GM20000 (cell line): ENCODE measurements around the gene ADCY3.

ENCODE experiments used
- DNase-seq: peaks from one replicate; pipeline ENCODE4 v3.0.0; 2012; ENCODE audit warnings: low spot score
- CTCF ChIP-seq: IDR thresholded peaks from 2 replicates; pipeline ENCODE4 v1.5.1; 2012; ENCODE audit warnings: mild to moderate bottlenecking, control low read depth; ENCODE audit errors: extremely low read depth, missing control alignments

ADCY3 gene

GRCh38 chr2:24832073-24832461 is 88.0 kb downstream of the ADCY3 start:
- TF ChIP-seq CTCF = no peak
- DNase-seq = peak; percentile 27

DNA sequence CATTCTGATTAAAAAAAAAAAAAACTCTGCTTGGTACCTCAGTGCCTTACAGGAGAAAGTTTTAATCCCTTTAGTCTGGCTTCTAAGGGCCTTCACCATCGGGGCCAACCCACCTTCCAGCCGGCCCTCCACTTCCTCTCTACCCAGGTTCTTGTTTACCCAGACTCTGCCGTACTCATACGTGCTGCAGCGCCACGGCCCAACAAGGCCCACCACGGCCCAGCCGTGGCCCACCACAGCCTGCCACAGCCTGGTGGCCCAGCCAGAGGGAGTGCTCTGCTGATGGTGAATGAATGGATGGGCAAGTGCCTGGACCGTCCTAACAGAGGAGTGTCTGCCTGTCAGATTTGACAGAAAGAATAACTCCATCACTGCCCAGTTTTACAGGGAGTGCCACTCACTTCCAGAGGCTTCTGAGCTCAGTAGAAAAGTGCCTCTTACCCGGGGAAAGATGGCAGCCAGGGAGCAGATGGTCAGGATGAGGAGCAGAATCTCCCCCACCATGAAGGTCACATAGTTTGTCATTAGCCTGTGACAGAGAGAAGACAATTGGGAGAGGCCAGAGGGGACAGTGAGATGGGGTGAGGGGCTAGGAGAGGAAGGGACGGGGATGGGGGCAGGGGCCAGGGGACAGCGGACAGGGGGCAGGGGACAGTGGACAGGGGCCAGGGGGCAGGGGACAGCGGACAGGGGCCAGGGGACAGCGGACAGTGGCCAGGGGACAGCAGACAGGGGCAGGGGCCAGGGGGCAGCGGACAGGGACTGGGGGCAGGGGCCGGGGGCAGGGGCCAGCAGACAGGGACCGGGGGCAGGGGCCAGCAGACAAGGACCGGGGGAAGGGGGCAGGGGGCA is 88.6 kb downstream of the ADCY3 start:
- no peak for TF ChIP-seq CTCF
- DNase-seq = peak; percentile 35

GRCh38 chr2:24830786-24831185 is 89.3 kb downstream of the ADCY3 start:
- TF ChIP-seq CTCF = no peak
- DNase-seq = peak; percentile 14

DNA sequence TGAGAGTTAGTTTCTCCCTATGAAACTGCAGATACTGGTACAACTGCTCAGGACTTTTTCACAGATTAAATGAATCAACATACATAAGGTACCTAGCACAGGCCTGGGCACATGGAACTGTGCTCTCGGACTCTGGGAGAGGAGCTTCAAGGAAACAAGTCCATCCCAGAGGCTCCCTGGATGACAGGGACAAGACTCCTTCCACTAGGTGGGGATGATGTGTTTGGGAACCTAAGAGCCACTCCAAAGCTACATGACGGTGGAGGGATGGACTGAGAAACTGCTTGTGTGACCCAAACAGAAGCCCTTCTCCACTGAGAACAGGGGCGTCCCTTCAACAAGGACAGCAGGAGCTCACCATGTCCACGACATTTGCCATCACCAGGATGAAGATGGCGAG is 89.7 kb downstream of the ADCY3 start:
- no peak for TF ChIP-seq CTCF
- DNase-seq = peak; percentile 19

DNA sequence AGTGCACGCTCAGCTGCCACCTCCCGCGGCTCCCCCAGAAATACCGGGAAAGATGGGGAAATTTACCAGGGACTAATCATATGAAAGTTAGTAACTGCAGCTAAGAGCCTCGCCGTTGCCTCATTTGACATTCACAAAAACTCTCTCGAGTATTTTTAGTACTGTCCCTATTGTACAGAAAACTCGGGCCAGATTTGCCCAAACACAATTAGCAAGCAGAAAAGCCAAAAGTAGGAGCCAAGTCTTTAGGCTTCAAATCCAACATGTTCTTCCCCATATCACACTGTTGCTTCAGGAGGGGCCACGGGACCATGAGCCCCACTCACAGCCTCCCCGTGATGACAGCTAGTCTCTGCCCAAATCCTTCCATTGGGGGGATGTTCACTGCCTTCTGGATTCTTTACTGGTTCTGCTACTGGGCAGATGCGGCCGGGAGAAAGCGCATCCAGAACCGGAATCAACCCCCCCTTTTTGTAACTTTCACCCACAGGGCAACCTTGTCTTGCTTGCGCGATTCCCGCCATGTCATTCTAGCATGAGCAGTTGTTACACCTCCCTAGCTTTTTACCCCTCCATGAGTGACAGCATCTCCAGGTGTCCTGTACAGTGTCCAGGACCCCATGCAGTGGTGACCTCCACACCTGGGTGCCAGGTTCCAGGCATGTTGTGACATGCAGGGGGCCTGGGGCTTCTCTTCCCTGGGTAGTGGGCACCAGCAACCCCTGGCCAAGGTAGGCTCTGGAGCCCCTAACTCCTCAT is 91.6 kb downstream of the ADCY3 start:
- DNase-seq = peak; percentile 13
- no peak for TF ChIP-seq CTCF

DNA sequence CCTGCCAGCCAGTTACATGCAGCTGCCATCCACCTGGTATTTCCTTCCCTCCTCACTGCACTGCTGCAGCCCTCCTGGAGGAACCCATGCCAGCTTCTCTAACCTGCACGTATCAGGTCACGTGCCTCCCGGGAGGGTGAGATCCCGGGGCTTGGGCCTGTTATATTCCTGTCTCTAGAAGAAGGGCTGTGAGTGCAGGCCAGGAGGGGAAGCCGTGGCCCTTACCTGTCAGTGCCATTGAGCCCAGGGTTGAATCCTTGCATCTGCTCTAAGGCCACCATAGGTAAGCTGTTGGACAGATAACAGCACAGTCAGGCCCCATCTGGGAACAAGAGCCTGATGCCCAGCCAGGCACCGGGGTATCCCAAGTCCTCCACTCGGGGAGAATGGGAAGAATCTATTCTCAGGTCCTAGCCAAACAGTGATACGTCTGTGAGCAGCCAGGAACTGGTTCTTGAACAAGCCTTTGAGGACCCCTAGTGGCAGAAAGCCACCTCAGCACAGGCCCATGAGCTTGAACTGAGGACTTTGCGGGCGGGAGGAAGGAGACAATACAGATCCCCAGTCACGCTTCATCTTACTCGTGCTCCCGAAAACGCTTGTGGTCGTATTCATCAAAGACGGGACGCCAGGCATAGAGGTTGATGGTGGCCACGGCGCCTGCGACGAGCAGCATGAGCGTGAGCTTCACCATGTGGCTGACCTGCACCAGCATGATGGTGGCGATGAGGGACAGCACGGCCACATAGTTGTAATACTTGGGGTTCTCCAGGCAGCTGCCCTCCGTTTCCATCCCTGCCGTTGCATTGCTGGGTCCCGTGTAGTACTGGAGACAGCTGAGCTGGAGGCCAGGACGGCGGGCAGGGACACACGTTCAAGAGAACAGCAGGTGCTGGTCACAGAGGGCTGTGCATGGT is 92.5 kb downstream of the ADCY3 start:
- TF ChIP-seq CTCF = peak; percentile 91
- DNase-seq = peak; percentile 90
